H1 (cell line): ENCODE data around the gene CIITA. TPM values are rescaled to one million over a fixed set of nuclear protein-coding genes. Genes with fewer than 3 reads are reported as not detected.

Experiments
- CHD2 ChIP-seq: IDR thresholded peaks from 2 replicates; pipeline ENCODE4 v1.6.1; 2012; ENCODE audit warnings: low read length, improper control_type of control experiment
- FOSL1 ChIP-seq: IDR thresholded peaks from 2 replicates; pipeline ENCODE4 v1.6.1; 2011; ENCODE audit warnings: mild to moderate bottlenecking, low read depth, low read length, moderate library complexity; ENCODE audit not compliant: insufficient read depth
- TAF1 ChIP-seq: IDR thresholded peaks from 2 replicates; pipeline ENCODE4 v1.6.1; 2011; ENCODE audit warnings: mild to moderate bottlenecking, low read depth, low read length
- TAF7 ChIP-seq: optimal IDR thresholded peaks from 2 replicates; pipeline ENCODE3; 2011; ENCODE audit warnings: low read depth, mild to moderate bottlenecking, inconsistent platforms, low read length, moderate library complexity, borderline replicate concordance
- TBP ChIP-seq: IDR thresholded peaks from 2 replicates; pipeline ENCODE4 v1.6.1; 2011; ENCODE audit warnings: low read depth, low read length, improper control_type of control experiment
- polyA plus RNA-seq, 7 experiments: library from polyadenylated mRNA; depleted of rRNA in 3 of 7; stranded (reverse) in 5 of 7; unstranded in 2 of 7; fragments of >200 nt in 5 of 7; fragments of 200-250 nt in 2 of 7; gene quantifications; 1 replicate in 5 of 7; 2 replicates in 1 of 7; 4 replicates in 1 of 7; pipeline versions ENCODE4 v1.2.1 to v1.2.3, GENCODE V29; 2011 to 2013; ENCODE audit warnings: missing spikeins in 2 of 7, mixed read lengths in 2 of 7
- total RNA-seq: library from RNA; stranded (reverse); fragmentation: NEBNext Ultra II Directional; extraction: Animal tissue kit (Norgen Biotek cat#: 25700); gene quantifications from 2 replicates; pipeline ENCODE4 v1.2.1, GENCODE V29; 2021

CIITA gene
- total and polyA plus RNA-seq, 2 of the 8 experiments (the other 6 are each of a cell fraction or from before 2014, with no cell fraction given), result 0.07 to 0.17 TPM

- TF ChIP-seq CHD2 (no peak), TAF1 (no peak), TBP (no peak), TAF7 (no peak), FOSL1 (no peak)
These were observed 92.6 kb downstream of the CIITA start (continued) for GRCh38 chr16:10969615-10970014.
